Astrocyte (in vitro differentiated cells and primary cell): ENCODE measurements around the gene WARS2. TPM values are rescaled to one million over a fixed set of nuclear protein-coding genes. Genes with fewer than 3 reads are reported as not detected.

Experiments used
- DNase-seq: peaks from one replicate; pipeline ENCODE4 v3.0.0-alpha.2; 2010; ENCODE audit warnings: low read depth
- FAIRE-seq: peaks from 2 replicates; lab custom pipeline; 2011; peaks lifted over from hg19 to GRCh38; lab: Jason Lieb, UNC
- H2AFZ ChIP-seq: 2 replicates; pipeline ENCODE4 v1.6.0; 2012; ENCODE audit warnings: low read depth, low read length, inconsistent platforms
- H3K27ac ChIP-seq: 2 replicates; pipeline ENCODE4 v1.5.1; 2011; ENCODE audit warnings: low read depth, low read length, inconsistent platforms
- H3K27me3 ChIP-seq: 2 replicates; pipeline ENCODE4 v1.6.0; 2011; ENCODE audit warnings: low read length, inconsistent platforms; ENCODE audit not compliant: insufficient read depth
- H3K36me3 ChIP-seq: 2 replicates; pipeline ENCODE4 v1.5.1; 2011; ENCODE audit warnings: low read length, inconsistent platforms; ENCODE audit not compliant: insufficient read depth
- H3K4me1 ChIP-seq: 2 replicates; pipeline ENCODE4 v1.5.1; 2011; ENCODE audit warnings: low read length, inconsistent platforms; ENCODE audit not compliant: insufficient read depth
- H3K4me2 ChIP-seq: 2 replicates; pipeline ENCODE4 v1.6.0; 2012; ENCODE audit warnings: low read length, inconsistent platforms
- H3K4me3 ChIP-seq: 2 replicates; pipeline ENCODE4 v1.5.1; 2011; ENCODE audit warnings: low read depth, mild to moderate bottlenecking, low read length, inconsistent platforms; ENCODE audit not compliant: insufficient read depth
- H3K79me2 ChIP-seq: 2 replicates; pipeline ENCODE4 v1.6.0; 2012; ENCODE audit warnings: mild to moderate bottlenecking, low read length, inconsistent platforms; ENCODE audit not compliant: insufficient read depth
- H3K9ac ChIP-seq: 2 replicates; pipeline ENCODE4 v1.6.0; 2012; ENCODE audit warnings: mild to moderate bottlenecking, low read length, inconsistent platforms
- H3K9me3 ChIP-seq: 2 replicates; pipeline ENCODE4 v1.5.1; 2012; ENCODE audit warnings: low read depth, mild to moderate bottlenecking, low read length, inconsistent platforms; ENCODE audit not compliant: insufficient read depth
- H4K20me1 ChIP-seq: 2 replicates; pipeline ENCODE4 v1.6.0; 2012; ENCODE audit warnings: low read length, inconsistent platforms; ENCODE audit not compliant: insufficient read depth
- H3K27ac Mint-ChIP-seq: one replicate; pipeline ENCODE4 v1.8.0; 2021; ENCODE audit warnings: mild to moderate bottlenecking, mixed read lengths; ENCODE audit not compliant: unreplicated experiment
- H3K27me3 Mint-ChIP-seq: one replicate; pipeline ENCODE4 v1.8.0; 2021; ENCODE audit warnings: low read depth, mixed read lengths; ENCODE audit not compliant: unreplicated experiment
- H3K36me3 Mint-ChIP-seq: one replicate; pipeline ENCODE4 v1.8.0; 2021; ENCODE audit warnings: low read depth, mixed read lengths; ENCODE audit not compliant: unreplicated experiment
- H3K4me1 Mint-ChIP-seq: one replicate; pipeline ENCODE4 v1.8.0; 2021; ENCODE audit warnings: low read depth, mixed read lengths; ENCODE audit not compliant: unreplicated experiment
- H3K4me3 Mint-ChIP-seq: one replicate; pipeline ENCODE4 v1.8.0; 2021; ENCODE audit warnings: mild to moderate bottlenecking, moderate library complexity, mixed read lengths; ENCODE audit not compliant: unreplicated experiment
- H3K9me3 Mint-ChIP-seq: one replicate; pipeline ENCODE4 v1.8.0; 2021; ENCODE audit warnings: mild to moderate bottlenecking, mixed read lengths; ENCODE audit not compliant: unreplicated experiment
- CTCF ChIP-seq: IDR thresholded peaks from 2 replicates; pipeline ENCODE4 v1.5.1; 2011; ENCODE audit warnings: low read depth, mild to moderate bottlenecking, inconsistent platforms, low read length, moderate library complexity; ENCODE audit not compliant: insufficient read depth
- EZH2 ChIP-seq: IDR thresholded peaks from 2 replicates; pipeline ENCODE4 v1.6.1; 2012; ENCODE audit warnings: mild to moderate bottlenecking, low read length, inconsistent platforms; ENCODE audit not compliant: insufficient read depth
- total RNA-seq: library from RNA; stranded (reverse); gene quantifications from 2 replicates; pipeline ENCODE4 v1.2.1, GENCODE V29; 2021

The WARS2 gene
- total RNA-seq, 1 donor from 2014 or later = 10.5 TPM

GRCh38 chr1:118993700-118994026 is 146.8 kb downstream of the WARS2 start:
- H3K9me3 Mint-ChIP-seq = peaks cover 22% of the 10 kb centered on the region
- Histone ChIP-seq H3K4me1 (peaks cover 12% of the 10 kb centered on the region), H3K27me3 (peaks cover 94% of the 10 kb centered on the region), H3K9ac (no peak overlapping the region), H3K27ac (no peak overlapping the region), H3K9me3 (peaks cover 4% of the 10 kb centered on the region), H2AFZ (no peak overlapping the region), H4K20me1 (peaks cover 6% of the 10 kb centered on the region), H3K4me3 (no peak overlapping the region), H3K36me3 (no peaks in the 10 kb centered on the region), H3K4me2 (no peak overlapping the region), H3K79me2 (no peaks in the 10 kb centered on the region)
- TF ChIP-seq EZH2 (no peak), CTCF (no peak)
- no peaks in the 10 kb centered on the region for H3K4me1 Mint-ChIP-seq
- DNase-seq (no peak), FAIRE-seq (no peak)
- H3K36me3 Mint-ChIP-seq = peaks cover 1% of the 10 kb centered on the region
- H3K27me3 Mint-ChIP-seq = peaks cover 92% of the 10 kb centered on the region
- no peak overlapping the region for H3K4me3 Mint-ChIP-seq
- H3K27ac Mint-ChIP-seq = peak overlapping the region; percentile 44

GRCh38 chr1:118992868-118993699 is 147.4 kb downstream of the WARS2 start:
- Histone ChIP-seq H3K9ac (no peak overlapping the region), H3K79me2 (no peaks in the 10 kb centered on the region), H3K9me3 (peaks cover 4% of the 10 kb centered on the region), H3K4me2 (no peak overlapping the region), H3K27me3 (peaks cover 95% of the 10 kb centered on the region), H3K4me1 (peaks cover 12% of the 10 kb centered on the region), H3K36me3 (no peaks in the 10 kb centered on the region), H3K27ac (no peak overlapping the region), H2AFZ (no peak overlapping the region), H4K20me1 (peaks cover 6% of the 10 kb centered on the region), H3K4me3 (no peak overlapping the region)
- H3K27me3 Mint-ChIP-seq = peaks cover 92% of the 10 kb centered on the region
- no peak overlapping the region for H3K4me3 Mint-ChIP-seq
- no peaks in the 10 kb centered on the region for H3K36me3 Mint-ChIP-seq
- peaks cover 21% of the 10 kb centered on the region for H3K9me3 Mint-ChIP-seq
- no peaks in the 10 kb centered on the region for H3K4me1 Mint-ChIP-seq
- no peak overlapping the region for H3K27ac Mint-ChIP-seq
- DNase-seq (no peak), FAIRE-seq (no peak)
- TF ChIP-seq CTCF (no peak), EZH2 (peak; percentile 89)

GRCh38 chr1:118992237-118992825 is 148.1 kb downstream of the WARS2 start:
- FAIRE-seq (no peak), DNase-seq (no peak)
- no peaks in the 10 kb centered on the region for H3K36me3 ChIP-seq
- peaks cover 4% of the 10 kb centered on the region for H3K9me3 ChIP-seq
- H3K4me1 ChIP-seq = peaks cover 12% of the 10 kb centered on the region
- no peaks in the 10 kb centered on the region for H3K79me2 ChIP-seq
- peaks cover 90% of the 10 kb centered on the region for H3K27me3 Mint-ChIP-seq
- peak overlapping the region; percentile 34 for H3K27ac Mint-ChIP-seq
- peak overlapping the region; percentile 50 for H3K4me3 Mint-ChIP-seq
- H3K27me3 ChIP-seq = peaks cover 96% of the 10 kb centered on the region
- peaks cover 6% of the 10 kb centered on the region for H4K20me1 ChIP-seq
- no peak overlapping the region for H3K9ac ChIP-seq
- H3K27ac ChIP-seq = no peak overlapping the region
- no peak overlapping the region for H3K4me2 ChIP-seq
- TF ChIP-seq CTCF (no peak), EZH2 (no peak)
- H3K9me3 Mint-ChIP-seq = peaks cover 18% of the 10 kb centered on the region
- H3K4me3 ChIP-seq = no peak overlapping the region
- no peaks in the 10 kb centered on the region for H3K36me3 Mint-ChIP-seq
- no peaks in the 10 kb centered on the region for H3K4me1 Mint-ChIP-seq
- no peak overlapping the region for H2AFZ ChIP-seq
